Measurements from ENCODE around the gene TCF7L2. TPM values are rescaled to one million over a fixed set of nuclear protein-coding genes. Genes with fewer than 3 reads are reported as not detected.

Gene TCF7L2
- total and polyA plus RNA-seq, 2 experiments from 2014 or later, result 27.5 to 33.7 TPM

- no peak for TF ChIP-seq CTCF (IDR thresholded peaks at IDR 0.05; ENCODE audit: low read depth, low read length)
- Histone ChIP-seq H3K27me3 (no peaks in the 10 kb centered on the region), H3K9me3 (ENCODE audit: low read depth) (no peaks in the 10 kb centered on the region), H3K4me1 (ENCODE audit: low read depth) (peaks cover 30% of the 10 kb centered on the region), H3K27ac (peak overlapping the region; percentile 11), H3K36me3 (no peaks in the 10 kb centered on the region), H3K4me3 (no peak overlapping the region)
- no peak for DNase-seq (ENCODE audit: low read depth in 1 of 2, low spot score in 1 of 2)
Measured at GRCh38 chr10:113027574-113028455, 77.8 kb downstream of the TCF7L2 start.

- Histone ChIP-seq H3K36me3 (no peaks in the 10 kb centered on the region), H3K27ac (peak overlapping the region; percentile 11), H3K4me3 (no peak overlapping the region), H3K9me3 (ENCODE audit: low read depth) (no peaks in the 10 kb centered on the region), H3K4me1 (ENCODE audit: low read depth) (peaks cover 30% of the 10 kb centered on the region), H3K27me3 (no peaks in the 10 kb centered on the region)
- no peak for TF ChIP-seq CTCF (IDR thresholded peaks at IDR 0.05; ENCODE audit: low read depth, low read length)
- DNase-seq (ENCODE audit: low read depth in 1 of 2, low spot score in 1 of 2), result no peak
Measured at GRCh38 chr10:113028456-113029440, 78.7 kb downstream of the TCF7L2 start.

GRCh38 chr10:113030453-113030852, 80.4 kb downstream of the TCF7L2 start:
- Histone ChIP-seq H3K4me1 (ENCODE audit: low read depth) (peaks cover 30% of the 10 kb centered on the region), H3K36me3 (no peaks in the 10 kb centered on the region), H3K27me3 (no peaks in the 10 kb centered on the region), H3K9me3 (ENCODE audit: low read depth) (no peaks in the 10 kb centered on the region), H3K27ac (no peak overlapping the region), H3K4me3 (no peak overlapping the region)
- no peak for DNase-seq (ENCODE audit: low read depth in 1 of 2, low spot score in 1 of 2)
- no peak for TF ChIP-seq CTCF (IDR thresholded peaks at IDR 0.05; ENCODE audit: low read depth, low read length)

GRCh38 chr10:113031147-113031546, 81.1 kb downstream of the TCF7L2 start:
- DNase-seq (ENCODE audit: low read depth in 1 of 2, low spot score in 1 of 2), result no peak
- H3K27me3 ChIP-seq, result no peaks in the 10 kb centered on the region
- H3K4me1 ChIP-seq (ENCODE audit: low read depth), result peaks cover 27% of the 10 kb centered on the region
- H3K27ac ChIP-seq, result no peak overlapping the region
- no peaks in the 10 kb centered on the region for H3K36me3 ChIP-seq
- H3K9me3 ChIP-seq (ENCODE audit: low read depth), result no peaks in the 10 kb centered on the region
- TF ChIP-seq CTCF (IDR thresholded peaks at IDR 0.05; ENCODE audit: low read depth, low read length), result no peak
- no peak overlapping the region for H3K4me3 ChIP-seq

- Histone ChIP-seq H3K36me3 (no peaks in the 10 kb centered on the region), H3K4me3 (no peak overlapping the region), H3K9me3 (ENCODE audit: low read depth) (no peaks in the 10 kb centered on the region), H3K4me1 (ENCODE audit: low read depth) (no peaks in the 10 kb centered on the region), H3K27ac (no peak overlapping the region), H3K27me3 (no peaks in the 10 kb centered on the region)
- TF ChIP-seq CTCF (IDR thresholded peaks at IDR 0.05; ENCODE audit: low read depth, low read length), result no peak
- no peak for DNase-seq (ENCODE audit: low read depth in 1 of 2, low spot score in 1 of 2)
Measured at GRCh38 chr10:113033991-113034390, 83.9 kb downstream of the TCF7L2 start.

All from cardiac muscle cell (in vitro differentiated cells and primary cell).